HG02852 (cell line): ENCODE measurements around the gene SEMA3A.

ENCODE experiments used
- ATAC-seq: cut with Tn5 transposase; IDR thresholded peaks from one replicate; pipeline ENCODE4 v1.9.1; 2021; ENCODE audit warnings: mild to moderate bottlenecking, moderate library complexity; ENCODE audit not compliant: unreplicated experiment

Gene SEMA3A

DNA sequence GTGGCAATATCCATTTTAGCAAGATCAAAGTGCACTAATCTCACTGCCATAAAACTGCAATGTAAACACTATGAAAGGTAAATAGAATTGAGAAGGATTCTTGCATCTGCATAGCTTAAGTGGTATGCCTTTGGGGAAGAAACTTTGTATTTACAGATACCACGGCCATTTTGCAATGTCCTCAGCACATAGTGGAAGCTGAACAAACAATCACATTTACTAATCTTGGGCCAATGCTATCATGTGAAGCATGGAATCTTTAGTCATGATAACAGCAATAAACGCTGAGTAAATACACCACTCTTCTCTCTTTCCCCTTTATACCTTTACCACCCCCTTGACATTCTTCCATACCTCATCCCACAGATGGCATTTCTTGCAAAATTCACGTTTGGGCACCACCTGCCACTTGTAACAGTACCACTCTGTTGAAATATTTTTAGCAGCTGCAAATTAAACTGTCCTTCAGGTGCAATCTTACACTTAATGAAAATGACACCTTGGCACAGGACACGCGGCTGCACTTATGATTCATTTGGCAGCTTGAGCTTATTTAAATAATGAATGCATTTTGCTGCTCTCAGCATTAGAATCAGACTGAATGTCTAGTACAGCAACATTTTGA lies 171.8 kb downstream of the SEMA3A start:
- no peak for ATAC-seq

- ATAC-seq: no peak
These were observed 172.6 kb downstream of the SEMA3A start for GRCh38 chr7:84022009-84022408.

- ATAC-seq: no peak
These were observed 173.2 kb downstream of the SEMA3A start for GRCh38 chr7:84021292-84021908.

DNA sequence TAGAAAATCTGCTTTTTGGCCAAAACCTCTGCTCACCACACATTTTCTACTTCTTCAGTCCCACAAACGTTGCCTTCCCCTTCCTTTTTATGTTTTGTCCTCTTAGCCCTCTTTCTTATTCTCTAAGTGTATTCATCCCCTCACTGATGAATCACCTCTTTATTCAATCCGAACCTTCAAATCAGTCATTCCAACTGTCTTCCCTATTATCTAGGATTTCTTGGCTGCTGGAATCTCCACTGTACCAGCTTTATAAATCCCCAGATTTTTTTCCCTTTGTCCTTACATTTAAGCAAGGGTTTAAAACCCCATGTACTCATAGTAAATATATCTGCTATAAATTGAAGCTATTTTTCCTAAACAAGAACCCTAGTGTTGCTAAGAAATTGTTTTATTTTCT lies 176.9 kb downstream of the SEMA3A start:
- no peak for ATAC-seq

DNA sequence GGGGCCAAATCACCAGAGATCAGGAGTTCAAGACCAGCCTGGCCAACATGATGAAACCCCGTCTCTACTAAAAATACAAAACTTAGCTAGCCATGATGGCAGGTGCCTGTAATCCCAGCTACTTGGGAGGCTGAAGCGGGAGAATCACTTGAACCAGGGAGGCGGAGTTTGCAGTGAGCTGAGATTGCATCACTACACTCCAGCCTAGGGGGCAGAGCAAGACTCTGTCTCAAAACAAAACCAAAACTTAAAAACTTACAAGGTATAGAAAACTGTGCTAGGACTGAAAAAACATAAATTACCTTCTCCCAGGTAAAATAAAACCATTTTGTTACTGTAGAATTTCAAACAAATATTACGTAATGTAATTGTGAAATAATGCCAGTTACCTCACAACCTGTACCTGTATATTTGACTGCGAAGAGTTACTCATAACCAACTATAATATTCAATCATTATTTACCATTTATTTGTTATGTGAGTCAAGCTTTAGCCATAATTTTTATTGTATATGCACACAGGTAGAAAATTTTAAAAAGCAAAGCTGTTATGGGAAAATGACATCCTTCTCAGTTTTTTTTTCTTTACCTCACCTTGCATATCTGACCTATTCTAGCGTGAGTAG lies 180.9 kb downstream of the SEMA3A start:
- ATAC-seq: no peak

- ATAC-seq: no peak
These were observed 184.8 kb downstream of the SEMA3A start for GRCh38 chr7:84009782-84010181.

DNA sequence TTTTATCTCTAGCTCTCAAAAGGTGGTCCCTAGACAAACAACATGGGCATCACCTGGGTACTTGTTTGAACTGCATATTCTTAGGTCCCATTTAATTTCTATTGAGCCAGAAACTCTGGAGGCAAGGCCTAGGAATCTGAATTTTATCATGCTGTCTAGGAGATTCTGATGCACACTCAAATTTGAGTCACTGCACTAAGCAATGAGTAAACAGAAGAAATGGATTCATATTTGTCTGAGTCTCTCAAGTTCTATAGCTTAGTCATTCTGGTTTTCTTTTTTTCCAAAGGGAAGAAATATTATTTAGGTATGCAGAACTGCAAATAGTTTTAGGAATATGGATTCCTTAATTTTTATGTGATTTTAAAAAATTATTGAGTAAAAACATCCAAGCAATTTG lies 185.5 kb downstream of the SEMA3A start:
- ATAC-seq: no peak

DNA sequence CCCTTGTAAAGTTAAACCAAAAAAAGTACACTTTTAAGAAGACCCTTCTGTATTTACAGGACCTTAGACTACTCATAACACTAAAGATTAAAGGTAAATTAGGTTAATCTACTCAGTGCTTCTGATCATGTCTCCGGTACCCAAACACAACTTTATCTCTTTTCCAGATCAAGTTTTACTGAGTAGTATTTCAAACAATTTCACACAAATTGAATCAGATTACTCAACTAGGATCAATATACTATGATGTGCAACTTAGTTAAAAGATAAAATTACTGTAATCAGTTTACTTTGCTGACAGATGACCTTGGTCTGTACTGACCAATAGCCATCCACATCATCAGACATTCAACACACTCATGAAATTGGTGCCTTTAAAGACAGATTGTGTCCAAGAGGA lies 191.4 kb downstream of the SEMA3A start:
- no peak for ATAC-seq

DNA sequence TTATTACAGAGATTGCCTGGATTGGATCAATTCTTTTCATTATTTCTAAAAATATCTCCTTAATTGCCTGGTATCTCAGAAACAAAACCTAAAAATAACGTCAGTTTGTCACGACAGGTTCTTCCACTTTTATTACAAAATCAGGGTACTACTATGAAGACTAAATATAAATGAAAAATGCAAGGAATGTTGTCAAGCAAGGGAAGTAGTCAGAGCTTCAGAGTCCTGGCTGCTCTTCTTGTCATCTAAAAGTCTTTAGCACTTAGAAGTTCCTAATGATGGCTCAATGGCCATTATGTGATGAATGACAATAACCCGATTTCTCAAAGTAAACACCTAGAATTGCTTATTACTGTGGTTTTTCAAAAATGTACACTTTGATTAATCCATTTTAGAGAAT lies 192.2 kb downstream of the SEMA3A start:
- no peak for ATAC-seq

GRCh38 chr7:83996879-83997278 lies 197.7 kb downstream of the SEMA3A start:
- ATAC-seq: no peak

DNA sequence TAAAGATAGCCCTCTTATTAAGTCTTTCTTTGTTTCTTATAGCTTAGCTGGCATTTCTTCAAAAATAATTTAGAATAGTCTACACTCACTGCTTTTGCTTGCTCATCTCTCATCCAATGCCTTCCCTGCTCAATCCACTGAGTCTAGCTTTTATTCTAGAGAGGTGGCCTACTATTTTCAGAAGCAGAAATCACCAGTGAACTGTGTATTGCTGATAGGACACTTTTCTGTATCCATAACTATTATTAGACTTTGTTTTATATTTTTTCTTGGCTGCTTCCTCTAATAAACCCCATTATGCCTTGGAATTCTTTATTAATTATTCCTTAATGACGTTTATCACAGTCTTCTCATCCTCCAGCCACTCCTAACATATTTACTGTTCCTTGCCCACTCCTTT lies 206.8 kb downstream of the SEMA3A start:
- ATAC-seq: no peak

- no peak for ATAC-seq
These were observed 208.8 kb downstream of the SEMA3A start for GRCh38 chr7:83985821-83986220.

DNA sequence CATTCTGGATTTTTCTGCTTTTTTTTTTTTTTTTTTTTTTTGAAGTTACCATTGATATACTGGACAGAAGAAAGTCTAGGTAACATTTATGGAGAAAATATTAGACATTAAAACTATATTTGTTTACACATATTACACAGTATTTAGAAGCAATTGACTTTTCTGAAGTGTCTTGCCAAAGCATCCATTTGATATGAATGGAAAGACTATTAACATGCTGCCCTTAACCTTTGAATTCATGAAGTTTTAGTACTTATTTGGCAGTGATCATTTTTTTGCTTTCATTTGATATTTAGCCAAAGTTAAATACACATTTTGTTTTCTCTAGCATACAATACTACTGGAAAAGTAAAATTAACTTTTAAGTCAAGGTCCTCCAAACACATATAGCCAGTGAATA lies 210.0 kb downstream of the SEMA3A start:
- no peak for ATAC-seq

DNA sequence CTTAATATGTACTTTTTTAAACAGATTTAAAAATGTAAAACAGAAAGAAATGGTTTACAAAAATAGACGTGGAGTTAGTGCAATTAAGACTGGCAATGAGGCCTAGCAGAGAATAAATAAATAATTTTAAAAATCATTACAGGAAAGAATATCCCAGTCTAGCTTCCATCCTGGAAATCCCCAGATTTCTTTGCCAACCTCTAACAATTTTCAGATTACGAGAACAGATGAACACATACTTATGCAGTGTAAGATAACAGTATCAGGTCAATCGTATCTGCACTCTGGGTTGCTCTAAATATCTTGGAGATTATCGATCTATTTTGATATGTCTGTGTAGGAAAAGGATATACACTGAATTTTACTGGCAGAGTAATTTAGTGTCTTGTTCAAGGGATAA lies 210.5 kb downstream of the SEMA3A start:
- ATAC-seq: no peak

GRCh38 chr7:83983606-83984005 lies 211.0 kb downstream of the SEMA3A start:
- no peak for ATAC-seq

- ATAC-seq: peak; percentile 82
These were observed 218.3 kb downstream of the SEMA3A start for GRCh38 chr7:83976302-83976701.

DNA sequence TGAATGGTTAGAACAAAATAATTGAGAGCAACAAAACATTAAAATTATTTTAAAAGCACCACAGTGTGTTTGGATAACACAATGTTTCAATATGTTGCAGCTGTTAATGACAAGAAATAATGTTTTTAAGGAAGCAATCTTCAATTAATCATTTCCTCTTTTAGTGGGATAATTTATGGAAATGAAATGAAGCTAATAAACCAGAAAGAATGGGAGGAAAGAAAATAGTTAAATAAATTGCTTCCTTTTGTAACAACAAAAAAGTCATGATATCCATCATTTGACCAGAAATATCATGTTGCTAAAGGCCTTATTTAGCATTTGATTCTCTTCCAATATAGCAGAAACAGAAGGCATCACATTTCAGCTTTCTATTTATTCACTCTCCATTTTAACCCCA lies 224.5 kb downstream of the SEMA3A start:
- ATAC-seq: no peak

- no peak for ATAC-seq
These were observed 230.3 kb downstream of the SEMA3A start for GRCh38 chr7:83964318-83964717.

DNA sequence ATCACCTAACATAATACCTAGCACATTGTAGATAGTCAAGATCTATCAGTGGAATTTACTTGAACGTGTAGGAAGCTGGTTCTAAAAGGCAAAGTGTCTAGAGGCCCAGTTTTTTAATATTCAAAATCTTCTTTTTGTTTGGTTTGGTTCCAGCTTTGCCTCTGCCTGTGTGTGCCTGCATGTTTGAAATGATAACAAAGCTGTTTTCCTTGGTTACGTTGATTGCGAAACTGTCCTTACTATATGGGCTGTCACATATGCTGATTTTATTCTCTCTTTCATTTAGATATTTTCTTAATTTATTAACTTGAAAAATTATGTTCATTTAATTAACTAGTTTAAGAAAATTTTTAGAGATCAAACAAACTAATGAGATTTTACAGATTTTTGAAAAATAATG lies 237.3 kb downstream of the SEMA3A start:
- no peak for ATAC-seq

GRCh38 chr7:83956104-83956503 lies 238.5 kb downstream of the SEMA3A start:
- no peak for ATAC-seq

GRCh38 chr7:83952236-83952635 lies 242.4 kb downstream of the SEMA3A start:
- no peak for ATAC-seq

DNA sequence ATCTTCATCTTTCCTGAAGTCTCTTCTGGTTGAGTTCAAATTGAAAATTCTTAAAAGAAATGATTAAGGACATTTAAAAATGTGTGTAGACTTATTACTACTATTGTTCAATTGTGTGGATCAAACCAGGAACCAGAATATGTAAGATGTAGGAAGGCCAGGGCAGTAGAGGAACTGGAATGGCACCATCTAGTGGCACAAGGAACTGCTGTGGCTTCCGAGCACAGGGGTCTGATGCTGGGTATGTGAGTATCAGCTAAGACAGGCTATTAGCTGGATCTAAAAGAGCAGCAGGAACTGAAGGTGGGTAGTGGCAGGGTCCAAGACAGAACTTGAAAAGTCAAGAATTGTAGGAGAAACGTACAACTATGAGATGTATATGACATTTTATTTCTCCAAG lies 247.3 kb downstream of the SEMA3A start:
- peak; percentile 65 for ATAC-seq

- ATAC-seq: no peak
These were observed 247.8 kb downstream of the SEMA3A start for GRCh38 chr7:83946801-83947200.
